ENCODE measurements around the gene SLC25A1. TPM values are rescaled to one million over a fixed set of nuclear protein-coding genes. Genes with fewer than 3 reads are reported as not detected.

The SLC25A1 gene
- total RNA-seq, result 50.3 TPM
- long read RNA-seq, transcript SLC25A1-201 (9 exons, 1,648 nt), result major isoform, 127 of 153 reads
- long read RNA-seq, partial matches to known transcripts, result 16 of 153 reads
- long read RNA-seq, other reads (novel, unspliced or antisense), result 9 of 153 reads

DNA sequence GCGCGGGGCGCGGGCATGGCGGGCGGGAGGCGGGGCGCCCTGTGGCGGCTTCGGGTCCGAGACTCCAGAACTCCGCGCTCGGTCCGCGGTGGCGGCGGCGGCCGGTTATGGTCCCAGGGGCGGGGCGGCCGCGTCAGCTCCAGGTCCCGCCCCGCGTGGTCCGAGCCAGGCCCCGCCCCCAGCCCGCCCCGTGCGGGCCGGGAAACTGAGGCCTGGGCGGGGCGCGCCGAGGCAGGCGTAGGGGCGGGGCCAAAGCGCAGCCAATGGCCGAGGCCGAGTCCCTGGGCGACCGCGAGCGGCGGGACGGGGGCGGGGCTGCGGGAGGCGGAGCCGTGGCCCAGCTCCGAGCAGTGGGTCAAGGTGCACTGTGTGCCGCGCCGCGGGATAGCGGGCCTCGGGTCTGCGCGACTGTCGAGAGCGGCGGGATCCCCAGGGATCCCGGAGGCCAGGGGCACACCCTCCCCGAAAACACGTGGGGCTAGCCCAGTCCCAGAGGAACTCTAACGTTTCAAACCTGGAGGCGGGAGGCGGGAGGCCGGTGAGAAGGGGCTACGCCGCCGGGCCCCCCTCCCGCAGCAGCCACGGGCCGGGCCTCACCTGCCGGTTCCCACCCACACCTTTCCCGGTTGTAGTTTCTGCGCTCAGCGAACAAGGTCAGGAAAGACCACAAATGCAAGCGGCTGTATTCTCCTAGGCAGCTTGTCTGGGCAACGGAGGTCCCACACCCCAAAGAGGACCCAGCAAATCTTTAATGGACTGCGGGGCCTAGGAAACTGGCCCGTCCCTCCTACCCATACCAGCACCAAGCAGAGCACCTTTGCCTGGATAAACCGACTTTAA lies at the start of gene SLC25A1:
TSS of gene SLC25A1 (minus strand) at position 80 of the 840 bp plus-strand sequence. CDS start at position 17, 63 bp downstream.
- intact Hi-C loops (cut with DNase I), result no loop called here
- ATAC-seq (peak; percentile 94 to 95), DNase-seq (peak; percentile 94)
- Histone ChIP-seq H3K4me3 (peak within 1 kb of the TSS; percentile 81), H3K27me3 (ENCODE audit: low read depth) (no peaks in the 10 kb centered on the region), H3K27ac (peak within 1 kb of the TSS; percentile 88), H3K4me1 (peaks cover 28% of the 10 kb centered on the region), H3K36me3 (peaks cover 13% of the 10 kb centered on the region), H3K9me3 (no peaks in the 10 kb centered on the region)
- TF ChIP-seq, protein P1, sequence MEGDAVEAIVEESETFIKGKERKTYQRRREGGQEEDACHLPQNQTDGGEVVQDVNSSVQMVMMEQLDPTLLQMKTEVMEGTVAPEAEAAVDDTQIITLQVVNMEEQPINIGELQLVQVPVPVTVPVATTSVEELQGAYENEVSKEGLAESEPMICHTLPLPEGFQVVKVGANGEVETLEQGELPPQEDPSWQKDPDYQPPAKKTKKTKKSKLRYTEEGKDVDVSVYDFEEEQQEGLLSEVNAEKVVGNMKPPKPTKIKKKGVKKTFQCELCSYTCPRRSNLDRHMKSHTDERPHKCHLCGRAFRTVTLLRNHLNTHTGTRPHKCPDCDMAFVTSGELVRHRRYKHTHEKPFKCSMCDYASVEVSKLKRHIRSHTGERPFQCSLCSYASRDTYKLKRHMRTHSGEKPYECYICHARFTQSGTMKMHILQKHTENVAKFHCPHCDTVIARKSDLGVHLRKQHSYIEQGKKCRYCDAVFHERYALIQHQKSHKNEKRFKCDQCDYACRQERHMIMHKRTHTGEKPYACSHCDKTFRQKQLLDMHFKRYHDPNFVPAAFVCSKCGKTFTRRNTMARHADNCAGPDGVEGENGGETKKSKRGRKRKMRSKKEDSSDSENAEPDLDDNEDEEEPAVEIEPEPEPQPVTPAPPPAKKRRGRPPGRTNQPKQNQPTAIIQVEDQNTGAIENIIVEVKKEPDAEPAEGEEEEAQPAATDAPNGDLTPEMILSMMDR (IDR thresholded peaks at IDR 0.05), result no peak

DNA sequence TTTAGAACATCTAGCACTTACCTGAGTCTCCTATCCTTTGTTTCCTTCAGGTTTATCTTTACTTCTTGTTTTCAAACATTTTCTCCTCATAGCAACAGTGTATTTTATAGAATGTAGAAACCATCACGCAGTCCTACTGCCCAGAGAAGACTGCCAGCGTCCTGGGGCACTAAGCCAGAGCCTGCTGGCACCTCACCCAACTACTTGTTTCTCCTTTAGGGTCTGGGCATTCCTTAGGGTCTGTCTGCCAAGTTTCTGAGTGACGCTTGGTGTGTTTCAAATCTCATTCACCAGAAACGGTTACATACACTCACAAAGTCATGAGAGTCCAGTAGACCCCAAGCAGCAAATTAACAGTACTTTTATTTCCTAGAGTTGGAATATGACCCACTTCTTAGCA lies 49.6 kb upstream of the SLC25A1 start:
- ATAC-seq, result no peak
- Histone ChIP-seq H3K27ac (no peak overlapping the region), H3K27me3 (ENCODE audit: low read depth) (no peaks in the 10 kb centered on the region), H3K4me3 (no peak overlapping the region), H3K4me1 (no peaks in the 10 kb centered on the region), H3K9me3 (no peaks in the 10 kb centered on the region), H3K36me3 (peaks cover 17% of the 10 kb centered on the region)
- no peak for DNase-seq
- intact Hi-C loops (cut with DNase I), result no loop called here
- TF ChIP-seq, protein P1 (IDR thresholded peaks at IDR 0.05), result no peak

DNA sequence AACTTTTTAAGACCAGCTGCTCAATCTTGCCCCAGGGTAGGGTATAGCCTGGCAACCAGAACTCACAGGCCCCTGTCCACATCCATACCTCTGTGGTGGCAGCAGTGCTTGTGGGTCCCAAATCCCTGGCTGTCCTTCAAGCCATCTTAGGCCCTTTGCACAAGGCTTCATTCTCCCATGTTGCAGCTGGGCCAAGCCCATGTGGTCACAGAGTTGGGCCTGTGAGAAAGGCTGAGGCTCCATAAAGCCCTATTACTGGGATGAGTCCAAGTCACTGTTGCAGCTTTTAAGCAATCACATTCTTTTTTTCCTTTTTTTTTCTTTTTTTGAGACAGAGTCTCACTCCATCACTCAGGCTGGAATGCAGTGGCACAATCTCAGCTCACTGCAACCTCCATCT lies 47.9 kb upstream of the SLC25A1 start:
- DNase-seq (no peak), ATAC-seq (no peak)
- Histone ChIP-seq H3K9me3 (no peaks in the 10 kb centered on the region), H3K4me1 (no peaks in the 10 kb centered on the region), H3K27ac (no peak overlapping the region), H3K4me3 (no peak overlapping the region), H3K27me3 (ENCODE audit: low read depth) (no peaks in the 10 kb centered on the region), H3K36me3 (peaks cover 15% of the 10 kb centered on the region)
- TF ChIP-seq, protein P1 (IDR thresholded peaks at IDR 0.05), result no peak
- intact Hi-C loops (cut with DNase I), result no loop called here

DNA sequence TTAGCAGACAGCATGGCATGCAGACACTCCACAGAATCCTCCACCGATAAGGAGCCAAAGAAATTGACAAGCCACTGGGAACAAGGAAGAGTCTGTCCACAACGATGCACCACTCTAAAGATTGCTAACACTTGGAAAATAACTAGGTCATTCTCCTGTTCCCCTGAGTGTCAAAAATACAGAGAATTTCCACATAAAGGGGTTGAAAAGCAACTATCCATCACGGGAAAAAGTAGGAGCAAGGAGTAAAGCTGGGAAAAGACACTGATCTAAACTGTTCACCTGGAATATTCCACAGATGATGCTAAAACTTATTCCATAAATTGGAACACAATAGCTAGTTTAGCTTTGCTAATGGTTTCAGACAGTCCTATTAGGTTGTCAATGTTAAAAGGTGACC lies 47.0 kb upstream of the SLC25A1 start:
- H3K36me3 ChIP-seq, result peaks cover 24% of the 10 kb centered on the region
- H3K4me1 ChIP-seq, result no peaks in the 10 kb centered on the region
- H3K27ac ChIP-seq, result no peak overlapping the region
- no peaks in the 10 kb centered on the region for H3K27me3 ChIP-seq (ENCODE audit: low read depth)
- no peaks in the 10 kb centered on the region for H3K9me3 ChIP-seq
- no peak overlapping the region for H3K4me3 ChIP-seq
- DNase-seq, result no peak
- ATAC-seq, result no peak
- TF ChIP-seq, protein P1 (IDR thresholded peaks at IDR 0.05), result no peak
- intact Hi-C loops (cut with DNase I), result no loop called here

DNA sequence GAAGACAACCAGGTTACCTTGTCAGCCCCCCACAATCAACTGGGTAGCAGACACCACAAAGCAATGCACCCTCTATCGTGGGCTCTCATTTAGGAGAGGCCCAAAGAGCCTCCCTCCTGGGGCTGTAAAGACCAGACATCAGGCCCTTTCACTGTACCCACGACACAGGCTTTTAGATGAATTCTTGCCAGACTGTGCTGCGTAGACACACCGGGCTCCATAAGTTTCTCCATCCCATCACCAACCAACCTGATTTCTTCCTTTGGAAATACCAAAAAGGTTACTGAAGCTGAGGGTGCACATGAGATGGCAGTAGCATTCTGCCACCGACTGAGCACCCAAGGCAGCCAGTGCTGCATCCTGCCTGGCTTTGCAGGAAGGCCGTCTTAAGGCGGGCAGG lies 46.4 kb upstream of the SLC25A1 start:
- Histone ChIP-seq H3K4me1 (no peaks in the 10 kb centered on the region), H3K9me3 (no peaks in the 10 kb centered on the region), H3K27ac (no peak overlapping the region), H3K36me3 (peaks cover 28% of the 10 kb centered on the region), H3K27me3 (ENCODE audit: low read depth) (no peaks in the 10 kb centered on the region), H3K4me3 (no peak overlapping the region)
- ATAC-seq (no peak), DNase-seq (no peak)
- TF ChIP-seq, protein P1 (IDR thresholded peaks at IDR 0.05), result no peak
- intact Hi-C loops (cut with DNase I), result no loop called here

Data from lower lobe of right lung (tissue), 2 donors.